Body of pancreas (tissue), 4 donors: ENCODE measurements around the gene LNX1.

Experiments
- CTCF ChIP-seq, 7 experiments: fragments of 450-650 bp in 4 of 7; fragments of 200-600 bp in 3 of 7; sonication (generic) in 3 of 7; IDR thresholded peaks; one replicate each; pipeline ENCODE4 v1.5.1; 2016 to 2019; ENCODE audit warnings: antibody characterized with exemption in 7 of 7
- POLR2A ChIP-seq, 3 donors: fragments of 450-650 bp; IDR thresholded peaks; one replicate each; pipeline ENCODE4 v1.6.1; 2016; ENCODE audit warnings: antibody characterized with exemption in 3 of 3, mild to moderate bottlenecking in 2 of 3

GRCh38 chr4:53422367-53422766, 168.9 kb downstream of the LNX1 start:
- TF ChIP-seq CTCF (IDR thresholded peaks at IDR 0.05) (no peak), POLR2A (IDR thresholded peaks at IDR 0.05) (no peak)
